ENCODE results near the gene TPCN1.

DNA sequence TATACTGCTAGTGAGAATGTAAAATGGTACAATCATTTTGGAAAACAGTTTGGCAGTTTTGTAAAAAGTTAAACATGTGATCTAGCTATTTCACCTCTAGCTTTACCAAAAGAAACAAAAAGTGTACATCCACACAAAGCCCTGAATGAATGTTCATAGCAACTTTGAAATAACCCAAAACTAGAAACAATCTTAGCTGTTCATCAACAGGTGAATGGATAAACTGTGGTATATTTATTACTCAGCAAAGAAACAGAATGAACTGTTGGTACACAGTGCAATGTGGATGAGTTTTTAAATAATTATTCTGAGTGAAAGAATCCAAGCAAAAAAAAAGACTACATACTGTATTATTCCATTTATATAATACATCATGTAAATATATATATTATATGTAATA lies 36.3 kb downstream of the TPCN1 start:
- TF ChIP-seq, protein P1, sequence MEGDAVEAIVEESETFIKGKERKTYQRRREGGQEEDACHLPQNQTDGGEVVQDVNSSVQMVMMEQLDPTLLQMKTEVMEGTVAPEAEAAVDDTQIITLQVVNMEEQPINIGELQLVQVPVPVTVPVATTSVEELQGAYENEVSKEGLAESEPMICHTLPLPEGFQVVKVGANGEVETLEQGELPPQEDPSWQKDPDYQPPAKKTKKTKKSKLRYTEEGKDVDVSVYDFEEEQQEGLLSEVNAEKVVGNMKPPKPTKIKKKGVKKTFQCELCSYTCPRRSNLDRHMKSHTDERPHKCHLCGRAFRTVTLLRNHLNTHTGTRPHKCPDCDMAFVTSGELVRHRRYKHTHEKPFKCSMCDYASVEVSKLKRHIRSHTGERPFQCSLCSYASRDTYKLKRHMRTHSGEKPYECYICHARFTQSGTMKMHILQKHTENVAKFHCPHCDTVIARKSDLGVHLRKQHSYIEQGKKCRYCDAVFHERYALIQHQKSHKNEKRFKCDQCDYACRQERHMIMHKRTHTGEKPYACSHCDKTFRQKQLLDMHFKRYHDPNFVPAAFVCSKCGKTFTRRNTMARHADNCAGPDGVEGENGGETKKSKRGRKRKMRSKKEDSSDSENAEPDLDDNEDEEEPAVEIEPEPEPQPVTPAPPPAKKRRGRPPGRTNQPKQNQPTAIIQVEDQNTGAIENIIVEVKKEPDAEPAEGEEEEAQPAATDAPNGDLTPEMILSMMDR (conservative IDR thresholded peaks at IDR 0.05): no peak
- TF ChIP-seq EZH2 (IDR thresholded peaks at IDR 0.05; ENCODE audit: low read depth): no peak

Measured in PC-9 (cell line).